T-helper 2 cell treated with Interferon-gamma antibody and Interleukin-4, amounts not matched to agents 5 μg/mL and 100 μg/mL, for 36 hours (primary cell): ENCODE measurements around the gene LRFN4.
A peak's percentile ranks its signal among the peaks of the same experiment; 100 is the strongest.

Experiments
- DNase-seq: peaks from one replicate; pipeline ENCODE4 v3.0.0; 2021; ENCODE audit warnings: low spot score
- H3K27ac Mint-ChIP-seq: one replicate; pipeline ENCODE4 v1.8.0; 2021; ENCODE audit warnings: mild to moderate bottlenecking, mixed read lengths
- H3K27me3 Mint-ChIP-seq: one replicate; pipeline ENCODE4 v1.8.0; 2021; ENCODE audit warnings: low read depth, mixed read lengths
- H3K36me3 Mint-ChIP-seq: one replicate; pipeline ENCODE4 v1.8.0; 2021; ENCODE audit warnings: low read depth, mixed read lengths
- H3K4me1 Mint-ChIP-seq: one replicate; pipeline ENCODE4 v1.8.0; 2021; ENCODE audit warnings: low read depth, mixed read lengths
- H3K4me3 Mint-ChIP-seq: one replicate; pipeline ENCODE4 v1.8.0; 2022; ENCODE audit warnings: mild to moderate bottlenecking, moderate library complexity, mixed read lengths
- H3K9me3 Mint-ChIP-seq: one replicate; pipeline ENCODE4 v1.8.0; 2021; ENCODE audit warnings: mixed read lengths

Gene LRFN4

DNA sequence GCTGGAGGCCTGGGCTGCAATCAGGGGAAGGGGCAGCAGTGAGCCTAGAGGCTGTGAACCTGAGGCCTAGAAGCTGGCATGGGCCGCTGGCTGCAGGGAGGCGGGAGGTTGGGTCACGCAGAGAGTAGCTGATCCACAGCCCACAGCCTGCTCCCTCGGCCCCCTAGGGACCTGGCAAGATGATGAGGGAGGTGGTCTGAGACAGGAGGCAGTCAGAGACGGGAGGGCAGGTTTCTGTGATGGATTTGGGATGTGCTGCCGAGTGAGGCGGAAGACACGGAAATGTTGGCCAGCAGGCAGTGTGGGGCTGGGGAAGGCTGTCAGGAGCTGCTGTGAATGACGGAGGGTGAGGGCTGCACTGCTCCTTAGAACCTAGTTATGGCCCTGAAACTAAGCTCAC is 22.7 kb downstream of the LRFN4 start:
- no peak for DNase-seq
- H3K27me3 Mint-ChIP-seq: no peaks in the 10 kb centered on the region
- no peaks in the 10 kb centered on the region for H3K9me3 Mint-ChIP-seq
- no peak overlapping the region for H3K4me3 Mint-ChIP-seq
- H3K4me1 Mint-ChIP-seq: peaks cover 7% of the 10 kb centered on the region
- no peak overlapping the region for H3K27ac Mint-ChIP-seq
- no peaks in the 10 kb centered on the region for H3K36me3 Mint-ChIP-seq

DNA sequence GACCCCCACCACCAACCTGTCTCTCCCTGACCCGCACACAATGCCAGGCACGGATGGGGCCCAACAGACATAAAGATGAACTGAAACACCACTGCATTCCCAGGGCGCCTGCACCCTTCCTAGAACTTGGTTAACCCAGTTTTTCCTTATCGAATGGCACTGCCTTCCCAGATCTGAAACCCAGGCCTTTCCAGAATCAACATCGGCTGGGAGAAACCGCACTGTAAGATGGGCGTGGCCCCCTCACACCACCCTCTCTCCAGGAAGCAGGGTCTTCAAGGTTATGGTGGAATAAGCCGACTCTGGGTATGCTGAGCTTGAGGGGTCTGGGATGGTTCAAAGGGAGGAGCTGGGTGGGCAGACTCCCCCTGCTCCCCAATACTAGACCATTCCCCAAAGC is 23.1 kb downstream of the LRFN4 start:
- no peak for DNase-seq
- H3K27me3 Mint-ChIP-seq: no peaks in the 10 kb centered on the region

DNA sequence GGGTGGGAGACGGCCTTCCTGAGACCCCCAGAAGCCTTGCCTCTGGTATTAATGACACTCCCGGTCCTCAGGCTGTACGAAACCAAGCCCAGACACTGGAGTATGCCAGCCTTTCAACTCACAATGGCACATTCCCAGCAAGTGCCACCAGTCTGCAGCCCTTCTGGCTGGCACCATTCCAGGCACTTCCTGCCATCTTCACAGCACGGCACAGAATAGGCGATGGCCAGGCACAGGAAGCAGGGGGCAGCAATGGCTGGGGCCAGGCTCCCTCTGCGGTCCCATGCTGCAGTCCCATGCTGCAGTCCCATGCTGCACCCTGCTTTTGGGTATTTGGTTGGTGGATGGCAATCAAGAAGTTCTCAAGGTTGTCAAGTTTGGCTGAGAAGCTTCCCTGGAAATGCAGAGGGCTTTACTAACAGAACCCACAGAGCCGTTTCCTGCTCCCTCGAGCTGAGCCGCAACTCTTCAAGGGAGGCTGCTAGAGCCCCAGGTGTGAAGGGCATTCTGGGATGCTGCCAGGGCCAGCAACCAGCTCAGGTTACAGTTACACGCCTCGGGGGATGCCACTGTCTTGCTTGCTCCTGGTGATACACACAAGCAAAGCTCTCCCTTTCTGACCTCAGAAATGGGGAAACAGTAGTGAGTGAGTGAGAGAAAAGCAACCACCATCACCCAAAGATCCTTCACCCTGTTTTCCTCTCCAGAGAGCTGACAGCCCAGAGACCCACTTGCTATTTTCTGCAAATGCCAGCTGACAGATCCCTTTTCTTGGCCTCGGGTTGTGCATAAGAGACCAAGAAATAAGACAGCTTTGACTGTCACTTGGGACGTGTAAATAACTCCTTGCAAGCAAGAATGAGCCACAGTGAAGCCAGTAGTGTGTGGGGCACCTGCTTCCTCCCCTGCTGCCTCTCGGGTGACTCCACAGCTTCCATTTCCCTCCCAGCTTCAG is 23.9 kb downstream of the LRFN4 start:
- no peak for DNase-seq
- Mint-ChIP-seq H3K27me3 (no peaks in the 10 kb centered on the region), H3K27ac (no peak overlapping the region)

More for the DNA sequence above, 23.1 kb downstream of the LRFN4 start:
- no peak overlapping the region for H3K27ac Mint-ChIP-seq
- H3K4me1 Mint-ChIP-seq: peaks cover 7% of the 10 kb centered on the region
- H3K4me3 Mint-ChIP-seq: no peak overlapping the region
- no peaks in the 10 kb centered on the region for H3K36me3 Mint-ChIP-seq
- no peaks in the 10 kb centered on the region for H3K9me3 Mint-ChIP-seq

DNA sequence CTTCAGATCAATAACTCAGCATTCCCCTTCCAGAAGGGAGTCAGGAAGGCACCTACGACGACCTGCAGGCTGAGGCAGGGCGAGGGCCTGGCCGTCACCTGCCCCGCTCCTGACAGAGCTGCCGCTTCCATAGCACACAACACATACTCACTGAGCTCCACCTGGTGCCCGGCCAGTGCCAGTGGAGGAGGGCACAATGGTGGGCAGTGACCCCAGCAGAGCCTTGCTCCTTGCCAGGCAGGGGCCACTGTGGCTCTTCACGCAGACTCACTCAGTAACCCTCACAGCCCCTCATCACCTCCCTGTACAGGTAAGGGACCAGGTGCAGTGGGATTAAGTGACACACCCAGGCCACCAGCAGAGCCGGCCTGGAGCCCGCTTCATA is 24.6 kb downstream of the LRFN4 start:
- Mint-ChIP-seq H3K27ac (no peak overlapping the region), H3K9me3 (no peaks in the 10 kb centered on the region), H3K4me3 (no peak overlapping the region), H3K36me3 (no peaks in the 10 kb centered on the region), H3K27me3 (no peaks in the 10 kb centered on the region), H3K4me1 (peaks cover 7% of the 10 kb centered on the region)
- DNase-seq: no peak

More for the DNA sequence above, 23.9 kb downstream of the LRFN4 start:
- Mint-ChIP-seq H3K36me3 (no peaks in the 10 kb centered on the region), H3K4me3 (no peak overlapping the region), H3K4me1 (peaks cover 7% of the 10 kb centered on the region), H3K9me3 (no peaks in the 10 kb centered on the region)

DNA sequence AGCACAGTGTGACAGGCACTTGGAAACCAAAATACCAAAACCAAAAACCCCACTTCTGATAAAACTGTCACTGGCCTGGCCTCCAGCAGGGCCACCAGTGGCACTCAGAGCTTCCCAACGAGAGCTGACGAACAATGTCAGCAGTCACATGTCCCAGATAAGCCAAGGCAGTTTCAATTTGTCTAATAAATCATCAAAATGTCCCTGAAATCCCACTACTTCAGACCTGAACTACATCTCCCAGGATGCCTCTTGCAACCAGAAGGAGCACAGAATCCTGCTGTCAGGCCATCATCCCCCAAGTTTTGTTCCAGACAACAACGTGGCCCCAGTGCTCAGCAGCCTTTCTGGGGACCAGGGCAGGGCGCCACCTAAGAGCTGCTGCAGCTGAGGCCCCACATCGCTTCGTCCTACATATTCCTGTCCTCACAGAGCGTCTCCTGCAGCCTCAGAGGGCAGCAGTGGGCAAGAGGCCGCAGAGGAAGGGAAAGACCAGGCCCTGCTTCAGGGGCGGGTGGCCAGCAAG is 25.1 kb downstream of the LRFN4 start:
- Mint-ChIP-seq H3K4me1 (peaks cover 7% of the 10 kb centered on the region), H3K4me3 (no peak overlapping the region), H3K9me3 (no peaks in the 10 kb centered on the region), H3K36me3 (no peaks in the 10 kb centered on the region), H3K27ac (no peak overlapping the region), H3K27me3 (no peaks in the 10 kb centered on the region)
- no peak for DNase-seq

DNA sequence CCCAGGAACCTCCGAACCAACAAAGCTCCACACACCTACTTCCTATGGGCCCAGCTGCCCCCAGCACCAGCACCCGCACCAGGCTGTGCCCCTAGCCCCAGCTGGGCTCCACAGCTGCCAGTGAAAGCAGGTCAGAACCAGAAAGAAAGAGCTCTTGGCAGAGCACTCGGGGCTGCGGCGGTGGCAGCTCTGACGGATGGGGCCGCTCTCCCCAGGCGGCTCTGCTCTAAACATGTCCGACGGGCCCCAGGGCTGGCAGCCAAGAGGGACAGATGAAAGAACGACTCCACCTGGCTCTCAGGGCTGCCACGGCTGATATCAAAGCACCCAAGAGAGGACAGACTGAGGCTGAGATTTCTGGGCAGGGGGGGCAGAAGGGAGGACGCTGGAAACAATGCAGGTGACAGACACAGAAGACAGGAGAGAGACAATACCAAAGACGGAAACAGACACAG is 25.7 kb downstream of the LRFN4 start:
- Mint-ChIP-seq H3K9me3 (no peaks in the 10 kb centered on the region), H3K27me3 (no peaks in the 10 kb centered on the region), H3K36me3 (no peaks in the 10 kb centered on the region), H3K4me1 (peaks cover 7% of the 10 kb centered on the region), H3K4me3 (no peak overlapping the region), H3K27ac (no peak overlapping the region)
- no peak for DNase-seq

DNA sequence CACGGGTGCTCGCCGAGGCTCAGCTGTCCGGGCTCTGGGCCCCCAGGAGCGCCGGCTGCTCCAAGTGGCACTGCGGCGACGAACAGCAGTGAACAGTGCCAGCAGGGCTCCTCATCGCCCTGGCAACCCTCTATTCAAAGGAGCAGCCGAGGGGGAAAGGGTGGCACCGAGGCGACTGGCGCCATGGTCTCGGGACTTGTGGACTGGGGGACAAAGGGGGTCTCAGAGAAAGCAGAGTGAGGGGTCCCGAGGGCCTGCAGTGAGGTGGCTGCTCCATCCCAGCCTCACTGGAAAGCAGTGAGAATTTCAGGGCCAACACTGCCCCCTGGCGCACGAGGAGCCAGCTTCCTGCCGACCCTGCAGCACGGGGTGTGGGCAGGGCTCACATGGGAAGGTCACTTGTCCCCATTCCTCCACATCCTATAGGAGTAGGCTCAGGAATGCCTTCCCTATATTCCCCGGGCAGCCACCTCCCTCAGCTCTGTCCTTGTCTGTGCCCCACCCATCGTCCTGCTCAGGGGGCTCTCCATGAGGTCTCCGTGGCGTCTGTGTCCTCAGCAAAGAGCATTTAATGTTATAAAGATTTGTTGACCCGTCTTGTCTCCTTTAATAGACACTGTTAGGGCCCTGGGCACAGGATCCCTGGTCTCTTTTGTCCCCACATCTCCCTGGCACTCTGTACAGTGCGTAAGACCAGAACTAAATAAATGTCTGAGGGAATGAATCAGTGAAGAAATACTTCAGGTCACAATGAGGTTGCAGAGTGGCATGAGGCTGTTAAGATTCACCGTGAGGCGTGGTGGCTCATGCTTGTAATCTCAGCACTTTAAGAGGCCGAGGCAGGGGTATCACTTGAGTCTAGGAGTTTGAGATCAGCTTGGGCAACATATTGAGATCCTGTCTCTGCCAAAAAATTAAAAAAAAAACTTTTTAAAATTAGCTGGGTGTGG is 26.4 kb downstream of the LRFN4 start:
- Mint-ChIP-seq H3K4me1 (peaks cover 7% of the 10 kb centered on the region), H3K9me3 (no peaks in the 10 kb centered on the region), H3K36me3 (no peaks in the 10 kb centered on the region), H3K4me3 (no peak overlapping the region), H3K27me3 (no peaks in the 10 kb centered on the region), H3K27ac (no peak overlapping the region)
- peak; percentile 41 for DNase-seq

DNA sequence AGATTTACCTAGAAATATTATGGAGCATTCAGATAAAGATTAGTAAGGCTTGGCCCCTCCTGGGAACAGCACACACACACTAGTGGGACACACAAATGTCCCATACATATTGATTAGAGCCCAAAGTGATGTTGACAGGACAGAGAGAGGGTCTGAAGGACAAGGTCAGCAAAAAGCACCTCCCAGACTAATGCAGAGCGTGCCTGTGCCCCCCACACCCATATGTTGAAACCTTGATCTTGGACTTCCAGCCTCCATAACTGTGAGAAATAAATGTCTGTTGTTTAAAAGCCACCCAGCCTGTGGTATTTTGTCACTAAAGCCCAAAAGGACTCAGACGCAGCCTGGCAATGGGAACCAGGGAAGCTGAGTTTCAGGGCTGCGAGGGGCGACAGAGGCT is 27.6 kb downstream of the LRFN4 start:
- no peaks in the 10 kb centered on the region for H3K9me3 Mint-ChIP-seq

DNA sequence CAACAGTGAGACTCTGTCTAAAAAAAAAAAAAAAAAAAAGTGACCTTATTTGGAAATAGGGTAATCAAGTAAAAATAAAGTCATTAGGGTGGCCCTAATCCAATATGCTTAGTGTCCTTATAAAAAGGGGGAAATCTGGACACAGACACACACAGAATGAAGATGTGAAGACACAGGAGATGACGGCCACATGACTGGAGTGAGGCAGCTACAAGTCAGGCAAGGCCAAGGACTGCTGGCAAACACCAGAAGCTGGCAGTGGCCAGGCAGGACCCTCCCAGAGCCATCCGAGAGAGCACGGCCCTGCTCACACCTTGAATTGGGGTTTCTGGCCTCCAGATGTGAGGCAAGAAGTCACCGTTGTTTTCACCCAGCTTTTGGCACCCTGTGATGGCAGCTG is 28.6 kb downstream of the LRFN4 start:
- no peaks in the 10 kb centered on the region for H3K27me3 Mint-ChIP-seq
- H3K27ac Mint-ChIP-seq: no peak overlapping the region
- no peaks in the 10 kb centered on the region for H3K9me3 Mint-ChIP-seq

More for the DNA sequence above, 27.6 kb downstream of the LRFN4 start:
- no peak overlapping the region for H3K27ac Mint-ChIP-seq
- H3K27me3 Mint-ChIP-seq: no peaks in the 10 kb centered on the region
- H3K4me3 Mint-ChIP-seq: no peak overlapping the region
- H3K4me1 Mint-ChIP-seq: peaks cover 7% of the 10 kb centered on the region
- no peaks in the 10 kb centered on the region for H3K36me3 Mint-ChIP-seq
- DNase-seq: no peak

DNA sequence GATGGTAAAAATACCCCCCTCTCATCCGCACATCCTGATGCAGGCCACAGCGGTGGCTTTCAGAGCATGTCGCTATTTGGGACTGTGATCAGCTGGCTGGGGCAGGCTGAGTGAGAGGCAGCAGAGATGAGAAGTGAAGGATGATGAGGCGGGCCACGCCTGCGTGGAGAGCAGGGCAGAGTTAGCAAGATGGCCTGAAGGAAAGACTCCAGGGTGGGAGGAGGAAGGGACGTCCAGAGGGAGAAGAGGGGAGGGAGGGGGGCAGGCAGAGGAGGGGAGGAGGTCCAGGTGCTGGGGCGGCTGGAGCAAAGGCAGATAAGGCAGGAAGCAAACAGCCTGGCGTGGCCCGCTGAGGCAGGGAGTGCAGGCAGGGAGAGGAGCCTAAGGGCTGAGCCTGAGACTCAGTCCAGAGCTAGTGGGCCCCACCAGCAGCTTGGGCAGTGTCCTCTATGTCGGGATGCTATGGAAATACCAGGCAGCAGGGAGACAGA is 29.1 kb downstream of the LRFN4 start:
- Mint-ChIP-seq H3K27me3 (no peaks in the 10 kb centered on the region), H3K4me1 (peaks cover under 1% of the 10 kb centered on the region), H3K4me3 (no peak overlapping the region), H3K36me3 (no peaks in the 10 kb centered on the region), H3K27ac (no peak overlapping the region), H3K9me3 (no peaks in the 10 kb centered on the region)
- DNase-seq: no peak

More for the DNA sequence above, 28.6 kb downstream of the LRFN4 start:
- Mint-ChIP-seq H3K36me3 (no peaks in the 10 kb centered on the region), H3K4me3 (no peak overlapping the region), H3K4me1 (peaks cover 6% of the 10 kb centered on the region)
- no peak for DNase-seq

DNA sequence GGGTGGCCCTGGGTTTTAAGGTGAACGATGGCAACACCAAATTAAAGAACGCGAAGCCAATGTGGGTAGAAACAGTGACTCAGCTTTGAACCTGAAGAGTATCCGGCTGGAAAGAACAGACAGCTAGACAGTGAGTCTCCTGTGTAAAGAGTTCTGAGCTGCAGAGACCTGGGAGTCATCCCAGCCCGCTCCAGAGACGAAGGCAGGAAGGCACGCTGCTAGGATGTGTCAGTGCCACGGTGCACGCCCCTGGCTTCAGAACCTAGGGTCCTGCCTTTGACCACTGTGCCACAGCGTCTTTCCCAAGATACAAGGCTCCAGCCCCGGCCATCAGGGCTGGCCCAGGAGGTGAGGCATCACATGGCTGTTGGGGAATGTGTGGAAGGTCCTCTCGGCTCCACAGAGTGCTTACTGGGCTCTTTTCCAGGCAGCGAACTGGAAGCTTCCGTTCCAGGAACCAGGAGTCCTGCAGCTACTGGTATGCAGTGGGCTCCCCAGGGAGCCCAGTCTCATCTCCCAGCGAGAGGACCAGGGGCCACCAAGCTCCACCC is 29.9 kb downstream of the LRFN4 start:
- Mint-ChIP-seq H3K27ac (no peak overlapping the region), H3K4me1 (peaks cover 2% of the 10 kb centered on the region), H3K9me3 (no peaks in the 10 kb centered on the region), H3K4me3 (no peak overlapping the region), H3K27me3 (no peaks in the 10 kb centered on the region), H3K36me3 (no peaks in the 10 kb centered on the region)
- DNase-seq: no peak

DNA sequence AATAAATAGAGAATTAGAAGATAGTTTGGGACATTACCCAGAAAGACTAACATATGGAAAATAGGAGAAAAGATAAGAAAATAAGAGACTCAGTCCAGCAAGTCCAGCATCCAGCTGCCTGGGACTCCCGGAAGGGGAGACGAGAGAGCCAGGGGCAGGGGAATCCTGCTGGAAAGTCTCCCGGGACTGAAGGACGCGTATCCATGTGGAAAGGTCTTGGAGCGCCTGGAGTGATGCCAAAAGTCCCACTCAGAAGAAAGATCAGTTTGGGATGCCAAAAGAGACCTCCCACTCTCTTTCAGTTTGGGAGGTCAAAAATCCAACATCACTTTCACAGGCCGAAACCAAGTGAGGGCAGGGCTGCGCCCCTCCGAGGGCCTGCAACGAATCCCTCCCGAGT is 30.7 kb downstream of the LRFN4 start:
- Mint-ChIP-seq H3K27me3 (no peaks in the 10 kb centered on the region), H3K27ac (no peak overlapping the region), H3K4me3 (no peak overlapping the region), H3K36me3 (no peaks in the 10 kb centered on the region), H3K4me1 (peaks cover 7% of the 10 kb centered on the region), H3K9me3 (no peaks in the 10 kb centered on the region)
- DNase-seq: no peak

DNA sequence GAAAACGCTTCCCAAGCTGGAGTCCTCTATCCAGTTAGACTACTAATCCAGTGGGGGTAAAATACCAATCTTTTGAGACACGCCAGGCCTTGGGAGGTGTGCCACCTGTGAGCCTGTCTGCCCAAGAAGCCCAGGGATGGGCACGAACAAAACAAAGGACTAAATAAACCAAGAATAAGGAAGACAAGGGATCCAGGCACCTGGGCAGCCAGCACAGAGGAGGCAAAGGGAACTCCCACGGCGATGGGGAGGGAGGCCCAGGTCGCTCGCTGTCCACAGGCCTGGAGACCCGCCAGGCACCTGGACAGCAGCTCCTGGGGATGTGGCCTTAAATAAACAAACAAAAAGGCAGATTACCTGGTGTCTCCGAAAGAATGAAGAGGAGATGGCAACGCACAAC is 31.4 kb downstream of the LRFN4 start:
- Mint-ChIP-seq H3K9me3 (no peaks in the 10 kb centered on the region), H3K36me3 (no peaks in the 10 kb centered on the region), H3K27ac (no peak overlapping the region), H3K4me1 (peaks cover 8% of the 10 kb centered on the region), H3K27me3 (no peaks in the 10 kb centered on the region), H3K4me3 (no peak overlapping the region)
- DNase-seq: no peak
